HG03342 (cell line): ENCODE results near the gene FASN.

Experiments
- ATAC-seq: cut with Tn5 transposase; IDR thresholded peaks from one replicate; pipeline ENCODE4 v1.9.1; 2021; ENCODE audit warnings: mild to moderate bottlenecking, moderate library complexity; ENCODE audit not compliant: unreplicated experiment

The FASN gene

GRCh38 chr17:82103553-82104451 lies 5.8 kb upstream of the FASN start:
- ATAC-seq: no peak

GRCh38 chr17:82101767-82102679 lies 4.0 kb upstream of the FASN start:
- ATAC-seq: no peak

DNA sequence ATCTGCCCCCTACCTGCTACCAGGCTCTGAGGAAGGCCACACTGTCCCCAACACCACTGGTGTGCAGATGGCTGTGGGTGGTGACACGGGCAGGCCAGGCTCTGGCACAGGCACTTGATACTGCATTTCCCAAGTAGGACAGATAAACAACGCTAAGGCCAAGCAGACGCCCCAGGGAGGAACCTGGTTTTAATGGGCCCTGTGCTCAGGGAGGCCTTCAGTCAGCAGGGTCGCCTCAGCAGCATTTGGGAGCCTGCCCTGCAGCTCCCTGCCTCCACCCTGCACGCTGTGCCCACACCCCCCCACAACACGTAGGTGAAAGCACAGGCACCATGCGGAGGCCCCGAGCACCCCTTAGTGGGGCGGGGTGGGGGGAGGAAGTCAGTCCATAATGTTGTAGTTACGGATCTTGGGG lies 3.3 kb upstream of the FASN start:
- ATAC-seq: no peak

DNA sequence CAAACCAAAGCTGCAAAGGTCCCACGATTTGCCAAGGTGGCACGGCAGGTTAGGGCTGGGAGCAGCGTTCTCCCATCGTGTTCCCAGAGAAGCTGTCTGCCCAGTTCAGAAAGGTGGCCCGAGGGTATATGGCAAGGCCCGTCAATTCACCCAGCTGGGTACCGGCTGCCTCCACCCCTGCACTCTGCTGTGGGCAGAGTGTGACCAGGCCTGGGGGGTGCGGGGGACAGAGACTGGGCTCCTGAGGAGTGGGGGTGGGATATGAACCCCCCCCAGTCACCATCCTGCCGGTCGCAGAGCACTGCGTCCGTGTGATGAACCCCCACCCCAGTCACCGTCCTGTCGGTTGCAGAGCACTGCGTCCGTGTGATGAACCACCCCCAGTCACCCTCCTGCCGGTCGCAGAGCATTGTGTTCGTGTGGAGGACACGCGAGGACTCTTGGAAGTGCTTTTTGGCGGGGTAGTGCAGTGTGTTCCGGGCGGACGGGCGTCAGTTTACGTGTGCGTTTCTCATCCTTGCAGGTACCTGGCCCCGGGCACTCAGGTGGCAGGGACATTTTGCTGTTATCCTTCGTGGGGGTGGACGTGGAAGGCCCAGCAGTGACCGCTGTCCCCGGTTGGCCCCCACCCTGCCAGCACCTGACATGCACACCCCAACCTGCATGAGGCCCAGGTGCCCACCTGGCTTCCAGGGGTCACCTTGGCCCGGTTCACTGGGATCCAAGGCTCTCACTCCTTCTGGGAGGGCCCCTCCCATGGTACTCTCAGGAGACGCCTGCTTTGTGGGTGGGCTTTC lies 2.7 kb upstream of the FASN start:
- ATAC-seq: no peak

DNA sequence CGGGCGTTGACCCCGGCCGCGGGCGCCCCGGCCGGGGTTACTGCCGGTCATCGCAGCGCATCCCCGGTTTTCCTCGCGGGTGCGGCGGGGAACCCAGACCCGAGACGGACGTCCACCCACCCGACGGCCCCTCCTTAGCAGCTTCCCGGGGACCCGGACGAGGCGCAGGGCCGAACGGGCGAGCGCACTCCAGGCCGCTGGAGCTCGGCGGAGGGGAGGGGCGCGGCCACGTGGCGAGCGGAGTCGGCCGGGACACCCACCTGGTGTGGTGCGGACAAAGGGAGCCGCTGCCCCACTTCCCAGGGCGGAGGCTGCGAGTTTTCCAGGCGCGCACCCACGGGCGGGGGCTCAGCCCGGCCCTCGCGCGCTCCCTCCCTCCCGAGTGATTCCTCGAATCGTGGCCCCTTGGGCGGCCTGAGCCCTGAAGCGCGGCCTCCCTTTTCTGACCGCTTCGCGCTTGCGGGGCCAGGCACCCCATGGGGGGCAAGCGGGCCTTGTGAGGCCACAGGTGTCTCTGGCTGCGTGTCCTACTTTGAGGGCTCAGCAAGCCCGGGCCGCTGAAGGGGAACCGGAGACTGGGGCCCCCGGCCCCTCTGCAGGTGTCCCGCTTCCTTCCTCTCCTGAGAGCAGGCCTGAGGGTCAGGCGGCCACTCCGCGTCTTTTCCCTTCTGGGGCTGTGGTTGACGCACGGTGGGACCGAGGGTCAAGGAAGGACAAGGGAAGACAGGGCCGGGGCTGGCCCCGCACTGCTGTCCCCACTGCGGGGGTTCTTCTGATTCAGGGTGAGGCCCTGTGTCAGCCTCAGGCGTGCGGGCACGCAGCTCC lies 1.1 kb upstream of the FASN start:
- ATAC-seq: peak; percentile 3

- no peak for ATAC-seq
Observed at GRCh38 chr17:82097919-82098168, 192 bp downstream of the FASN start.

GRCh38 chr17:82097184-82097918 lies 685 bp downstream of the FASN start:
- peak; percentile 5 for ATAC-seq

GRCh38 chr17:82096709-82097183 lies 1.3 kb downstream of the FASN start:
- no peak for ATAC-seq

- ATAC-seq: no peak
Observed at GRCh38 chr17:82095777-82096708, 2.0 kb downstream of the FASN start.

DNA sequence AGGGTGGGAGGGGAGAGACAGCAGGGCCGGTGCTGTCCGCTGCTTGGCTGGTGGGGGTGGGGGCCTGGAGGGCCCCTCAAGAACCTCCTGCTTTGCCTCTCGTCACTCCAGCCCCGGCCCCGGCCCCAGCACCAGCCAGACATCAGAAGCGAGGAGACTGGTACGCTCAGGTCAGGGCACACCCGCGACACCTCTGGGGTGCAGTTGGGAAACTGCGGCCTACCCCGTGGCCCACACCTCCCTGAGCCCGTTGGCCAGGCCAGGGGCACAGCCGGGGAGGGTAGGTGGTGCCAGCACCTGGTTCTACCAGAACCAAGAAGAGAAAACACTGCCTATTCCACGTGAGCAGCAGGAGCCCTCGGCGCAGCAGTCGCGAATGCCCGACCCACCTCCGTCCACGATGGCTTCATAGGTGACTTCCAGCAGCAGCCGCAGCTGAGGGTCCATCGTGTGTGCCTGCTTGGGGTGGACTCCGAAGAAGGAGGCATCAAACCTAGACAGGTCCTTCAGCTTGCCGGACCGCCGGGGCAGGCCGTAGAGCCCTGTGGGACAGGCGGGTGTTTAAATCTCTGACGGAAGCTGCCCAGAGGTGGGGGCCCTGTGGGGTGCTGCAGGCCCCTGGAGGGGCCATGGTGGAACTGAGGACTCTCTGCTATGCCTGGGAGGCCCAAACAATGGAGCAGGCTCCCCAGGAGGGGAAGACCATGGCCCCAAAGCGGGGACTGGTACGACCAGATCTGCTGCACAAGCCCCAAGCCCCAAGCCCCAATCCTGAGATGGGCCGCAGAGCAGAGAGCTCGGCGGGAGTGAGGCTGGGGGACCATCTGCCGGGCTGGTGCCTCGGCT lies 2.9 kb downstream of the FASN start:
- no peak for ATAC-seq

- ATAC-seq: no peak
Observed at GRCh38 chr17:82092995-82093751, 4.9 kb downstream of the FASN start.

DNA sequence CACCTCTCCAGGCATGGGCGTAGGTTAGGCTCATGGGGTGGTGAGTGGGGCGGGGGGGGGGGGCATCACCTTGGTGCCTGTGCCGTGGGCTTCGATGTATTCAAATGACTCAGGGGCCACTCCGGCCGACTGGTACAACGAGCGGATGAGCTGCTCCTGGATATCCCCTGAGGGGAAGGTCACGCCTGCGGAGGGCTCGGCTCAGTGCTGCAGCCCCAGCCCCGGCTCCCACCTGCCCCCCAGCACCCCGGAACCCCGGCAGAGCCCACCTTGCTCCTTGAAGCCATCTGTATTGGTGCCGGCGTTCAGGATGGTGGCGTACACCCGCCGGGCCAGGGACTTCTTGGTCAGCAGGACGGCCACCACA lies 5.4 kb downstream of the FASN start:
- ATAC-seq: no peak

GRCh38 chr17:82092094-82092586 lies 5.9 kb downstream of the FASN start:
- ATAC-seq: no peak

DNA sequence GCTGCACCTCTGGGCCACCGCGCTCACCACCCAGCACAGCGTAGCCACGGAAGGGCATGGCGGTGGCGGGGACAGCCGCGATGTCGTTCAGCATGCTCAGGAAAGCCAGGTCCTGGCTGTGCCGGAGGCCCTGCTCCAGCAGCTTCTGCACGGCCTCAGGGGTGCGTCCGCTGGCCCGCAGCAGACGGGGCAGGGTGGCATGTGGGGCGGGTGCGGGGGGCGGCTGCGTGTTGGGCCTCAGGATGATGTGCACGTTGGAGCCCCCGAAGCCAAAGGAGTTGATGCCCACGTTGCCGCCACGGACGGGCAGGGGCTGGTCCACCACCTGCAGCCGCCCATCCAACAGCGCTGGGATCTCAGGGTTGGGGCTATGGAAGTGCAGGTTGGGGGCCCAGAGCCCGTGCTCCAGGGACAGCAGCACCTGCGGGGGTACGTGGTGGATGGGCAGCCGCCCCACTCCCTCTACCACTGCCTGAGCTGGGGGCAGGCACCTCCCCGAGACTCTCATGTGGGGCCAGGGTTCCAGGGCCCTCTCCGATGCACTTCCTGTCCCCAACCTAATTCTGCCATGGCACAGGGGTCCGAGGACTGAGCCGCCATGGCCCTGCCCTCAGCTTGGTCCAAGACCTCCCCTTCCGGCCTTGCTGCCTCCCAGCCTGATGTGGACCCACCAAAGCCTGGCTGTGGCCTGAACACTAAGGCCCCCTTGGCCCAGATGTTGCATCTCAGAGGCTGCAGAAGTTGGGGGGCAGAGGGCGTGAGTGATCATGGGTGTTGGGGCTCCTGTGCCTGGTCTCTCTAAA lies 6.6 kb downstream of the FASN start:
- ATAC-seq: no peak

DNA sequence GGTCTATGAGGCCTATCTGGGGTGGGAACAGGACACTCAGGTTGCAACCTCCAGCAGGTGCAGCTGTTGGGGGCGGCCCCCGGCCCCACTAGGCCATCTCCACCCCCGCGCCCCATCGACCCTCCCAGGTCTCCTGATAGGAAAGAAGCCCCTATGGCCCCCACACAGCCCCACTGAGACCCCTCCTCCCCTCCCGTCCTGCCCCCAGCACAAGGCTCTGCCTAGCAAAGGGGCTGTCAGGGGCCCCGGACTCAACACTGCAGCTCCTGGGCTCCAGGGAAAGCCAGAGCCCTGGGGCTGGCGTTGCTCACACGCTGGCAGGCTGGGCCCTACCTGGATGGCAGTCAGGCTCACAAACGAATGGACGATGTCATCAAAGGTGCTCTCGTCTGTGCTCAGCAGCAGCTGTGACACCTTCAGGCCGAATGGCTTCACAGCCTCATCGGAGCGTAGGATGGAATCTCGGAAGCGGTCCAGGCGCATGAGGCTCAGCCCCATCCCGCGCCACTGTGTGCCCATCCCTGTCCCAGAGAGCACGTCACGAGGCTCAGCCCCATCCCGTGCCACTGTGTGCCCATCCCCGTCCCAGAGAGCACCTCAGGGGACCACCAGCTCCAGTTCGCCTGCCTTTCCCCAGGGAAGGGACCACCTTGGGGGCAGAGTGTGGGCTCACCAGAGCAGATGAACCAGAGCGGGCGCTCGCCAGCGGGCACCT lies 7.3 kb downstream of the FASN start:
- no peak for ATAC-seq
